H9 (cell line): ENCODE measurements around the gene TTC28. TPM values are rescaled to one million over a fixed set of nuclear protein-coding genes. Genes with fewer than 3 reads are reported as not detected.

Experiments used
- DNase-seq: peaks from one replicate; pipeline ENCODE4 v3.0.0-alpha.2; 2017
- H2AFZ ChIP-seq: one replicate; pipeline ENCODE4 v1.6.1; 2013; ENCODE audit warnings: mild to moderate bottlenecking, low read length, control low read depth, moderate library complexity
- H2AK5ac ChIP-seq: 2 replicates; pipeline ENCODE4 v1.6.1; 2013; ENCODE audit warnings: low read length, control low read depth, mixed read lengths; ENCODE audit not compliant: insufficient read length
- H2BK120ac ChIP-seq: one replicate; pipeline ENCODE4 v1.6.1; 2013; ENCODE audit warnings: low read depth, mild to moderate bottlenecking, low read length, control low read depth, inconsistent platforms; ENCODE audit not compliant: poor library complexity, severe bottlenecking
- H2BK12ac ChIP-seq: 2 replicates; pipeline ENCODE4 v1.6.1; 2013; ENCODE audit warnings: low read length, control low read depth, mixed read lengths, low read depth; ENCODE audit not compliant: insufficient read length
- H2BK15ac ChIP-seq: 2 replicates; pipeline ENCODE4 v1.6.1; 2013; ENCODE audit warnings: low read depth, low read length, control low read depth
- H2BK20ac ChIP-seq: one replicate; pipeline ENCODE4 v1.6.1; 2013; ENCODE audit warnings: low read depth, mild to moderate bottlenecking, low read length, control low read depth, inconsistent platforms; ENCODE audit not compliant: poor library complexity, severe bottlenecking
- H2BK5ac ChIP-seq: 2 replicates; pipeline ENCODE4 v1.6.1; 2013; ENCODE audit warnings: low read length, control low read depth, mixed read lengths; ENCODE audit not compliant: insufficient read length
- H3K14ac ChIP-seq: 2 replicates; pipeline ENCODE4 v1.6.1; 2013; ENCODE audit warnings: low read length, control low read depth; ENCODE audit not compliant: insufficient read depth
- H3K18ac ChIP-seq: 2 replicates; pipeline ENCODE4 v1.6.1; 2013; ENCODE audit warnings: low read depth, mild to moderate bottlenecking, mixed read lengths, low read length, control low read depth; ENCODE audit not compliant: insufficient read length
- H3K23ac ChIP-seq: 2 replicates; pipeline ENCODE4 v1.6.1; 2013; ENCODE audit warnings: low read length, control low read depth, mixed read lengths, low read depth; ENCODE audit not compliant: insufficient read length
- H3K23me2 ChIP-seq: 2 replicates; pipeline ENCODE4 v1.6.1; 2013; ENCODE audit warnings: low read depth, mild to moderate bottlenecking, mixed read lengths, low read length, control low read depth; ENCODE audit not compliant: insufficient read length, poor library complexity, severe bottlenecking
- H3K27ac ChIP-seq: 2 replicates; pipeline ENCODE4 v1.5.1; 2013; ENCODE audit warnings: low read length, control low read depth, mixed read lengths, low read depth; ENCODE audit not compliant: insufficient read length
- H3K27me3 ChIP-seq: 2 replicates; pipeline ENCODE4 v1.6.1; 2013; ENCODE audit warnings: low read length, control low read depth, inconsistent platforms; ENCODE audit not compliant: insufficient read depth
- H3K4ac ChIP-seq: 2 replicates; pipeline ENCODE4 v1.6.1; 2013; ENCODE audit warnings: low read depth, mild to moderate bottlenecking, control low read depth, inconsistent platforms, low read length, moderate library complexity
- H3K4me1 ChIP-seq: 2 replicates; pipeline ENCODE4 v1.6.1; 2013; ENCODE audit warnings: low read length, control low read depth, inconsistent platforms; ENCODE audit not compliant: insufficient read depth
- H3K4me2 ChIP-seq: 2 replicates; pipeline ENCODE4 v1.6.1; 2013; ENCODE audit warnings: low read length, control low read depth, mixed read lengths; ENCODE audit not compliant: insufficient read length, insufficient read depth
- H3K56ac ChIP-seq: 2 replicates; pipeline ENCODE4 v1.6.1; 2013; ENCODE audit warnings: low read depth, mild to moderate bottlenecking, mixed read lengths, low read length, control low read depth; ENCODE audit not compliant: insufficient read length
- H3K79me1 ChIP-seq: 2 replicates; pipeline ENCODE4 v1.6.1; 2013; ENCODE audit warnings: low read depth, mild to moderate bottlenecking, moderate library complexity, low read length, control low read depth, inconsistent platforms; ENCODE audit not compliant: insufficient read depth, poor library complexity, severe bottlenecking
- H3K79me2 ChIP-seq: 2 replicates; pipeline ENCODE4 v1.6.1; 2013; ENCODE audit warnings: low read length, control low read depth, inconsistent platforms; ENCODE audit not compliant: insufficient read depth
- H3K9ac ChIP-seq: 2 replicates; pipeline ENCODE4 v1.6.1; 2013; ENCODE audit warnings: low read length, control low read depth, mixed read lengths; ENCODE audit not compliant: insufficient read length; ENCODE audit errors: extremely low read depth
- H3K9me3 ChIP-seq: one replicate; pipeline ENCODE4 v1.6.1; 2013; ENCODE audit warnings: low read depth, low read length, inconsistent platforms; ENCODE audit not compliant: control insufficient read depth
- H3T11ph ChIP-seq: one replicate; pipeline ENCODE4 v1.6.1; 2013; ENCODE audit warnings: mild to moderate bottlenecking, low read length, control low read depth, inconsistent platforms
- H4K20me1 ChIP-seq: one replicate; pipeline ENCODE4 v1.6.1; 2013; ENCODE audit not compliant: control insufficient read depth, insufficient read length, insufficient read depth
- H4K5ac ChIP-seq: 2 replicates; pipeline ENCODE4 v1.6.1; 2013; ENCODE audit warnings: low read depth, mild to moderate bottlenecking, mixed read lengths, low read length, control low read depth; ENCODE audit not compliant: insufficient read length
- H4K8ac ChIP-seq: replicated peaks from 2 replicates; pipeline ENCODE4 v1.6.1; 2013; ENCODE audit warnings: low read length, control low read depth, mixed read lengths, low read depth; ENCODE audit not compliant: insufficient read length
- H4K91ac ChIP-seq: 2 replicates; pipeline ENCODE4 v1.6.1; 2013; ENCODE audit warnings: low read depth, mild to moderate bottlenecking, moderate library complexity, mixed read lengths, low read length, control low read depth; ENCODE audit not compliant: insufficient read length
- H3K27ac Mint-ChIP-seq, 3 experiments: 2 replicates in 2 of 3; 3 replicates in 1 of 3; pipeline ENCODE4 v1.8.0; 2020 to 2021; ENCODE audit warnings: mixed read lengths in 3 of 3, mild to moderate bottlenecking in 1 of 3, moderate library complexity in 1 of 3
- H3K27me3 Mint-ChIP-seq: 2 replicates; pipeline ENCODE4 v1.8.0; 2021; ENCODE audit warnings: low read depth, mild to moderate bottlenecking, moderate library complexity, mixed read lengths
- H3K36me3 Mint-ChIP-seq, 3 experiments: 2 replicates in 2 of 3; 3 replicates in 1 of 3; pipeline ENCODE4 v1.8.0; 2020 to 2021; ENCODE audit warnings: low read depth in 3 of 3, mixed read lengths in 3 of 3; ENCODE audit not compliant: insufficient read depth in 1 of 3
- H3K4me1 Mint-ChIP-seq, 2 experiments: 2 replicates each; pipeline ENCODE4 v1.8.0; 2020; ENCODE audit warnings: mixed read lengths in 2 of 2
- H3K4me3 Mint-ChIP-seq, 2 experiments: 2 replicates in 1 of 2; 3 replicates in 1 of 2; pipeline ENCODE4 v1.8.0; 2020 to 2021; ENCODE audit warnings: mild to moderate bottlenecking in 2 of 2, mixed read lengths in 2 of 2, moderate library complexity in 1 of 2
- H3K9me3 Mint-ChIP-seq, 2 experiments: 2 replicates in 1 of 2; 3 replicates in 1 of 2; pipeline ENCODE4 v1.8.0; 2020; ENCODE audit warnings: mild to moderate bottlenecking in 2 of 2, mixed read lengths in 2 of 2, moderate library complexity in 1 of 2
- total RNA-seq: library from RNA; stranded (reverse); gene quantifications from 2 replicates; pipeline ENCODE4 v1.2.1, GENCODE V29; 2021
- TF ChIP-seq, protein P1 (sequence below): fragments of 200-600 bp; sonication (generic); conservative IDR thresholded peaks from 3 replicates; pipeline ENCODE4 v1.8.0; 2021; ENCODE audit warnings: antibody characterized with exemption, mild to moderate bottlenecking

The TTC28 gene
- total RNA-seq, 1 experiment from 2014 or later = 13.6 TPM

GRCh38 chr22:28627791-28628190 is 51.8 kb downstream of the TTC28 start:
- Histone ChIP-seq H3K9ac (no peak overlapping the region), H3K56ac (no peak overlapping the region), H3K27me3 (no peaks in the 10 kb centered on the region), H4K8ac (no peak overlapping the region), H2BK20ac (no peak overlapping the region), H3K18ac (no peak overlapping the region), H4K5ac (no peak overlapping the region), H3K79me1 (no peaks in the 10 kb centered on the region), H3K79me2 (no peaks in the 10 kb centered on the region), H3K14ac (no peak overlapping the region), H2AK5ac (no peak overlapping the region), H2BK120ac (no peak overlapping the region), H3K4me1 (no peaks in the 10 kb centered on the region), H3K27ac (no peak overlapping the region), H3K9me3 (no peaks in the 10 kb centered on the region), H3K4ac (no peak overlapping the region), H3K23ac (no peak overlapping the region), H2BK15ac (no peak overlapping the region), H3T11ph (no peak overlapping the region), H2BK12ac (no peak overlapping the region), H3K4me2 (no peak overlapping the region), H4K20me1 (no peaks in the 10 kb centered on the region), H2BK5ac (no peak overlapping the region), H4K91ac (no peak overlapping the region), H2AFZ (no peak overlapping the region), H3K23me2 (no peaks in the 10 kb centered on the region)
- H3K4me1 Mint-ChIP-seq = peaks cover 12 to 15% of the 10 kb centered on the region in 2 experiments
- no peak overlapping the region for H3K4me3 Mint-ChIP-seq
- H3K27ac Mint-ChIP-seq = no peak overlapping the region; a peak in 1 of 7 replicates
- TF ChIP-seq, protein P1, sequence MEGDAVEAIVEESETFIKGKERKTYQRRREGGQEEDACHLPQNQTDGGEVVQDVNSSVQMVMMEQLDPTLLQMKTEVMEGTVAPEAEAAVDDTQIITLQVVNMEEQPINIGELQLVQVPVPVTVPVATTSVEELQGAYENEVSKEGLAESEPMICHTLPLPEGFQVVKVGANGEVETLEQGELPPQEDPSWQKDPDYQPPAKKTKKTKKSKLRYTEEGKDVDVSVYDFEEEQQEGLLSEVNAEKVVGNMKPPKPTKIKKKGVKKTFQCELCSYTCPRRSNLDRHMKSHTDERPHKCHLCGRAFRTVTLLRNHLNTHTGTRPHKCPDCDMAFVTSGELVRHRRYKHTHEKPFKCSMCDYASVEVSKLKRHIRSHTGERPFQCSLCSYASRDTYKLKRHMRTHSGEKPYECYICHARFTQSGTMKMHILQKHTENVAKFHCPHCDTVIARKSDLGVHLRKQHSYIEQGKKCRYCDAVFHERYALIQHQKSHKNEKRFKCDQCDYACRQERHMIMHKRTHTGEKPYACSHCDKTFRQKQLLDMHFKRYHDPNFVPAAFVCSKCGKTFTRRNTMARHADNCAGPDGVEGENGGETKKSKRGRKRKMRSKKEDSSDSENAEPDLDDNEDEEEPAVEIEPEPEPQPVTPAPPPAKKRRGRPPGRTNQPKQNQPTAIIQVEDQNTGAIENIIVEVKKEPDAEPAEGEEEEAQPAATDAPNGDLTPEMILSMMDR = no peak
- H3K36me3 Mint-ChIP-seq = no peaks in the 10 kb centered on the region
- H3K27me3 Mint-ChIP-seq = no peaks in the 10 kb centered on the region
- no peaks in the 10 kb centered on the region for H3K9me3 Mint-ChIP-seq
- no peak for DNase-seq
